Osteocyte (in vitro differentiated cells): ENCODE data around the gene ATG2B. TPM values are rescaled to one million over a fixed set of nuclear protein-coding genes. Genes with fewer than 3 reads are reported as not detected.

Source experiments
- DNase-seq: peaks from one replicate; pipeline ENCODE4 v3.0.0; 2021; ENCODE audit warnings: mixed read lengths; ENCODE audit not compliant: unreplicated experiment; ENCODE audit errors: extremely low spot score
- H3K27ac Mint-ChIP-seq: one replicate; pipeline ENCODE4 v1.8.0; 2021; ENCODE audit warnings: mild to moderate bottlenecking, mixed read lengths; ENCODE audit not compliant: unreplicated experiment
- H3K27me3 Mint-ChIP-seq: one replicate; pipeline ENCODE4 v1.8.0; 2021; ENCODE audit warnings: mixed read lengths; ENCODE audit not compliant: unreplicated experiment
- H3K36me3 Mint-ChIP-seq: one replicate; pipeline ENCODE4 v1.8.0; 2021; ENCODE audit warnings: mixed read lengths; ENCODE audit not compliant: unreplicated experiment
- H3K4me1 Mint-ChIP-seq: one replicate; pipeline ENCODE4 v1.8.0; 2021; ENCODE audit warnings: mixed read lengths; ENCODE audit not compliant: unreplicated experiment
- H3K4me3 Mint-ChIP-seq: one replicate; pipeline ENCODE4 v1.8.0; 2021; ENCODE audit warnings: mild to moderate bottlenecking, moderate library complexity, mixed read lengths; ENCODE audit not compliant: unreplicated experiment
- H3K9me3 Mint-ChIP-seq: one replicate; pipeline ENCODE4 v1.8.0; 2021; ENCODE audit warnings: mixed read lengths; ENCODE audit not compliant: unreplicated experiment
- total RNA-seq: library from RNA; stranded (reverse); gene quantifications from 2 replicates; pipeline ENCODE4 v1.2.1, GENCODE V29; 2021
- TF ChIP-seq, protein P1 (sequence below): fragments of 200-600 bp; sonication (generic); IDR thresholded peaks from 2 replicates; pipeline ENCODE4 v1.5.0; 2021; ENCODE audit warnings: antibody characterized with exemption, mild to moderate bottlenecking, moderate library complexity

Gene ATG2B
- total RNA-seq, 1 donor from 2014 or later = 26.9 TPM

DNA sequence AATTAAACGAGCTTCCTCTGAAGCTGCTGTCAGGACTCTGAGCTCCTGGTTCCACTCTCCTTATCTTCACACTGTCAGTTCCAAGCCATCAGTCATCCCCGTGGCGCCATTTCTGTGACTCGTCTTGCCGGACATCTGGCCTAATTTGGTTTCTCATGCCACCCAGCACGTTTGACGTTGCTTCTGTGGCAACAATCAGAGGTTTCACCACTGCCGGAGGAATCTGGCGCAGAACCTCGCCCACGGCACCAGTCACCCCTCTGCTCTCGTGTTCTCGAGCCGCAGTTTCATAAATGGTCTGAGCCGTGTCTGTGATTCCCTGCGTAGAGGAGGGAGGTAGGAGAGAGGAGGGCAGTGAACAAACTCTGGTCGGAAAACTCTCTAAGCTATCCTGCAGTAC is 77.5 kb downstream of the ATG2B start:
- Mint-ChIP-seq H3K9me3 (no peaks in the 10 kb centered on the region), H3K36me3 (peaks cover 38% of the 10 kb centered on the region), H3K27me3 (no peaks in the 10 kb centered on the region), H3K27ac (no peak overlapping the region), H3K4me1 (peaks cover 22% of the 10 kb centered on the region), H3K4me3 (no peak overlapping the region)
- TF ChIP-seq, protein P1, sequence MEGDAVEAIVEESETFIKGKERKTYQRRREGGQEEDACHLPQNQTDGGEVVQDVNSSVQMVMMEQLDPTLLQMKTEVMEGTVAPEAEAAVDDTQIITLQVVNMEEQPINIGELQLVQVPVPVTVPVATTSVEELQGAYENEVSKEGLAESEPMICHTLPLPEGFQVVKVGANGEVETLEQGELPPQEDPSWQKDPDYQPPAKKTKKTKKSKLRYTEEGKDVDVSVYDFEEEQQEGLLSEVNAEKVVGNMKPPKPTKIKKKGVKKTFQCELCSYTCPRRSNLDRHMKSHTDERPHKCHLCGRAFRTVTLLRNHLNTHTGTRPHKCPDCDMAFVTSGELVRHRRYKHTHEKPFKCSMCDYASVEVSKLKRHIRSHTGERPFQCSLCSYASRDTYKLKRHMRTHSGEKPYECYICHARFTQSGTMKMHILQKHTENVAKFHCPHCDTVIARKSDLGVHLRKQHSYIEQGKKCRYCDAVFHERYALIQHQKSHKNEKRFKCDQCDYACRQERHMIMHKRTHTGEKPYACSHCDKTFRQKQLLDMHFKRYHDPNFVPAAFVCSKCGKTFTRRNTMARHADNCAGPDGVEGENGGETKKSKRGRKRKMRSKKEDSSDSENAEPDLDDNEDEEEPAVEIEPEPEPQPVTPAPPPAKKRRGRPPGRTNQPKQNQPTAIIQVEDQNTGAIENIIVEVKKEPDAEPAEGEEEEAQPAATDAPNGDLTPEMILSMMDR = no peak
- no peak for DNase-seq

DNA sequence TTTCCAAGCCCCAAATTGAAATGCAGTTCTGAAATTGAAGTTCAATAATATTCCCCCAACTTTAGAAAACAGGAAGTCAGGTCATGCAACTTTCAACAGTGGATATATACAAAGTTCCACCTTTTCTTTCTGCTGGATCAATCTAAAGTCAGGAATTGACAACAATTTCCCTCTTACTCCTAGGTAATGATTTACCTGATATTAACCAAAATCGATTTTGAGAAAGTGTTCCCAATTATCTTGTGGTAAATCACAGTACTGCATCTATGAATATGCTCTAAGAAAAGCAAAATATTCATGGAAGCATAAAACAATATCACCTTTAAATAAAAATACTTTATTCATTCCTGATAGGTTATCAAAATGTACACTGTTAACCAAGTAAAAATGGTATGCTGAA is 78.7 kb downstream of the ATG2B start:
- Mint-ChIP-seq H3K4me3 (no peak overlapping the region), H3K27ac (no peak overlapping the region)

GRCh38 chr14:96284008-96284407 is 79.1 kb downstream of the ATG2B start:
- no peak for DNase-seq
- TF ChIP-seq, protein P1 = no peak
- no peaks in the 10 kb centered on the region for H3K27me3 Mint-ChIP-seq
- H3K9me3 Mint-ChIP-seq = no peaks in the 10 kb centered on the region
- peaks cover 27% of the 10 kb centered on the region for H3K36me3 Mint-ChIP-seq
- H3K27ac Mint-ChIP-seq = no peak overlapping the region
- H3K4me3 Mint-ChIP-seq = no peak overlapping the region
- peaks cover 34% of the 10 kb centered on the region for H3K4me1 Mint-ChIP-seq

More for the DNA sequence above, 78.7 kb downstream of the ATG2B start:
- H3K9me3 Mint-ChIP-seq = no peaks in the 10 kb centered on the region
- TF ChIP-seq, protein P1 = no peak
- H3K36me3 Mint-ChIP-seq = peaks cover 28% of the 10 kb centered on the region
- DNase-seq = no peak
- H3K27me3 Mint-ChIP-seq = no peaks in the 10 kb centered on the region
- peaks cover 31% of the 10 kb centered on the region for H3K4me1 Mint-ChIP-seq

- no peak overlapping the region for H3K4me3 Mint-ChIP-seq
- TF ChIP-seq, protein P1 = no peak
- no peak overlapping the region for H3K27ac Mint-ChIP-seq
- H3K27me3 Mint-ChIP-seq = no peaks in the 10 kb centered on the region
- peaks cover 21% of the 10 kb centered on the region for H3K36me3 Mint-ChIP-seq
- peaks cover 32% of the 10 kb centered on the region for H3K4me1 Mint-ChIP-seq
- no peaks in the 10 kb centered on the region for H3K9me3 Mint-ChIP-seq
- DNase-seq = no peak
Measured at GRCh38 chr14:96281486-96281885, 81.7 kb downstream of the ATG2B start.

DNA sequence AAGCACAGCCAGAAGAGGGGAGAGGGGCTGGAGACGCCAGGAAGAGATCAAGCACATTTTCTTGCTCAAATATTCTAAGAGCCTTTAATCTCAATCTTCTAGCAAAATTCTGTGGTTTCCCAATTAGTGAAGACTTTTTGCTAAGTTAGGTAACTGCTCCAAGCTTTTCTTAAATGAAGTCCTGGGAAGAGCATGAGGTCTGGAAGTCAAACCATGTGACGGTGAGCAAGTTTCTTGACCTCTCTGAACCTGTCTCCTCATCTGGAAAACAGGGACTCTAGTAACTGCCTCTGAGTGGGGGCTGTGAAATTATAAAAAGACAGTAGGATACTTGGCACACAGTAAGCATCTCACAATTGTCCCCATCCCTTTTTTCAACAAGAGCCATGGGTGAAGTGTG is 83.0 kb downstream of the ATG2B start:
- Mint-ChIP-seq H3K4me3 (no peak overlapping the region), H3K36me3 (peaks cover 12% of the 10 kb centered on the region), H3K27ac (peak overlapping the region; percentile 18), H3K9me3 (no peaks in the 10 kb centered on the region), H3K4me1 (peaks cover 37% of the 10 kb centered on the region), H3K27me3 (no peaks in the 10 kb centered on the region)
- no peak for DNase-seq
- TF ChIP-seq, protein P1 = no peak
